Pons (tissue), 1 donor: ENCODE measurements around the gene GIGYF1.

Experiments
- DNase-seq: peaks from one replicate; pipeline ENCODE4 v3.0.0-alpha.2; 2016; ENCODE audit warnings: low spot score

The GIGYF1 gene

DNA sequence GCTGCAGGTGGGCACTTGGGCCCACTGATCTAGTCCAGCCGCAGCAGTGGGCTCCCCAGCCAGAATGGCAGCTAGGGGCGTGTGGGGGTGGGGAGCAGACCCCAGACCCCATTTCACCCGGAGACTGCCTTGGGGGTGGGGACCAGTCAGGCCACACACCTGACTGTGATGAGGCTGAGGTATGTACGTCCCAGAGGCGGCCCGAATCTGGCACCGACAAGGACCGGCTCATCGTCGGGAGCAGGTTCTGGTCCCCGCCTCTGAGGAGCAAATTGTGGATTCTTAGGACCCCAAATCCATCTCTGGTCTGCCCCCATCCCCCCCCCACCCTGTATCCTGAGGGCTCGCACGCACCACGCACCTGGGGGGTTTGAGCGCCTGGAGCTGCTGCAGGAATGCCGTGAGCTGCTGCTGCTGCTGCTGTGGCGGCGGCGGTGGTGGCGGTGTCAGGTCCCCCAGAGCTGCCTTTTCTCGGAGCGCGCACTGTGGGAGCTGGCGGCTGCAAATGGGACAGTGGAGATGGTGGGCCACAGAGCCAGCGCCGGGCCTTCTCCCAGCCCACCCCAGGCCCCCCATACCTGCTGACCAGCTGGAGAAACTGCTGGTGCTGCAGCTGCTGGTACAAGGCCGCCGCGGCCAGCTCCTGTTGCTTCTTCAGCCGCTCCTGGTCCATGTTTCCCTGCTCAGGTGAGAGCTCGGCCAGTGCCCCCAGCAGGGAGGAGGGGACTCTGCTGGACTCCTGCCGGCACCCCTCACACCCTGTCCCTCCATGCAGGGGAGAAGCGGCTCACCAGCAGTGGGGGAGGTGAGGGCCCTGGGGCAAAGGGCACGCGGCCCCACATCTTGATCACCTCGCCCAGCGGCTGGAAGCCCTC, 10.2 kb downstream of the GIGYF1 start:
- DNase-seq: no peak

DNA sequence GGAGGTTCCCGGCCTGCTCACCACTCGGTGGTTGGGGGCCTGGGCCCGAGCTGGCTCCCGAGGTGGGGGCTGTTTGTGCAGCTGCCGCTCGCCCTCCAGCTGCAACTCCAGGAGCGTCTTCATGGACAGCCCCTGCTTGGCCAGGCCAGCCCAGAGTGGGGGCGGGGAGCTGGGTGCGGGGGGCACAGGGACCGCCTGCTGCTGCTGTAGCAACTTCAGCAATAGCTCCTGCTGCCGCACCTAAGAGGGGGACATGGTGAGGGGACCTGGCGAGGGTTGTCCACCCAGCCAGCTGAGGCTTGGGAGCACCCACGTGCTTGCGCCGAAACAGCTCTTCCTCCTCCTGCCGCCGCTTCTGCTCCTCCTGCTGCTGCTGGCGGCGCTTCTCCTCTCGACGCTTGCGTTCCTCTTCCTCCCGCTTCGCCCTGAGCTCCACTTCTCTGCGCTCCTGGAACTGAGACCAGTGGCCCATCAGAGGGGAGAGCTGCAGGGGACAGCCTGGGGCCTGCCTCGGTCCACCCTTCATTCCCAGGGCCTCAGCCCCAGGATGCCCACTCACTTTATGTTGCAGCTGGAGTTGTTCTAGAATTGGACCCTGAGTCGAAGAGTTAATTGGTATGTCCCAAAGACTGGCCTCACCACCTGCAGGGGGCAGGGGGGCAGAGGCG, 10.9 kb downstream of the GIGYF1 start:
- no peak for DNase-seq

DNA sequence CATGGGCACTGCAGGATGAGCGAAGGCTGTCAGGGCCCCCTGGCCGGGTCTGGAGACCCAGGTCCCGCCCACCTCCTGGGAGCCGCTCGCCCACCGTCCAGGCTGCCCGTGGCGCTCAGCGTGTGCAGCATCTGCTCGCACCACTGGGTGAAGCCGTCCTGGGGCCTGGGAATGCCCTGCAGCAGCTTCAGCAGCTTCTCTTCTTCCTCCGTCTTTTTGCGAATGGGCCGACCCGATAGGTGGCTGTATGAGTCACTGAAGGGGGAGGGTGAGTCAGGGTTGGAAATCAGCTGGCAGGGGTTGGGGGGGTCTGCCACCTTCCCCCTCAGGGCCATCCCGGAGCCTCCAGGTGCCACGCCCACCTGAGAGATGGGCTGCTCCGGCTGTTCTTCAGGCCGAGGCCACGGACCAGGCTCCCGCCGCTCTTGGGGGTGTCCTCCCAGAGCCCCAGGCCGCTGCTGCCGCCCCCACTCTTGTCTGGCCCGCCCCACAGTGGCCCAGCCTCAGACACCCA, 11.8 kb downstream of the GIGYF1 start:
- no peak for DNase-seq

DNA sequence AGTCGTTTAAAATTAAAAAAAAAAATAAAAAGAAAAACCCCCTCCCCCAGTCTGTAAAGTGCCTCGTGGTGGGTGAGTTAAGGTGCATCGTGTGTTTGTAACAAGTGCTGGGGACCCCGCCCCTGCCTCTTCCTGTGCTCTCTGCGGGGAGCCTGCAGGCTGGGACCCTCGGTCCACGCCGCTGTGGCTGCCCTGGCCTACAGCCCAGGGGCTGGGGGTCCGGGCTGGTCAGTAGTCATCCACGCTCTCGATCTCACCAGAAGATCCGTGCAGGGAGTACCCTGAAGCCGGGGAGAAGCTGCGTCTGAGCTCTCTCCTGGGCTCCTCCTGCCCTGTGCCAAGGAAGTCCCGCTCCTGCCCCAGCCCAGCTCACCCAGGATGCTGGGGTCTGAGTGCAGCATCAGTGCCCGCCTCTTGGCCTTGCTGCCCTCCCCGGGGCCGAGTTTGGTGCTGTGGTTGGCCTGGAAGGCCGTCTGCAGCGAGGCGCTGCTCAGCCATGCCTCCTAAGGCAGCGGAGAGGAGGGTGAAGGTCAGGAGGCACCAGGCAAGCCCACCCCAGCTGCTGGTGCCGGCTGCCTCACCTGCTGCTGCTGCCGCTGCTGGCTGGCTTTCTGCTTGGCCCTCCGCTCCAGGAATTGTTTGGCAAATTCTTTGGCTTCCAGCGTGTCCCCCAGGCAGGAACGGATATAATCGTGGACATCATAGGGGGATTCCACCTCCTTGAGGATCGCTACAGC, 12.4 kb downstream of the GIGYF1 start:
- DNase-seq: no peak

DNA sequence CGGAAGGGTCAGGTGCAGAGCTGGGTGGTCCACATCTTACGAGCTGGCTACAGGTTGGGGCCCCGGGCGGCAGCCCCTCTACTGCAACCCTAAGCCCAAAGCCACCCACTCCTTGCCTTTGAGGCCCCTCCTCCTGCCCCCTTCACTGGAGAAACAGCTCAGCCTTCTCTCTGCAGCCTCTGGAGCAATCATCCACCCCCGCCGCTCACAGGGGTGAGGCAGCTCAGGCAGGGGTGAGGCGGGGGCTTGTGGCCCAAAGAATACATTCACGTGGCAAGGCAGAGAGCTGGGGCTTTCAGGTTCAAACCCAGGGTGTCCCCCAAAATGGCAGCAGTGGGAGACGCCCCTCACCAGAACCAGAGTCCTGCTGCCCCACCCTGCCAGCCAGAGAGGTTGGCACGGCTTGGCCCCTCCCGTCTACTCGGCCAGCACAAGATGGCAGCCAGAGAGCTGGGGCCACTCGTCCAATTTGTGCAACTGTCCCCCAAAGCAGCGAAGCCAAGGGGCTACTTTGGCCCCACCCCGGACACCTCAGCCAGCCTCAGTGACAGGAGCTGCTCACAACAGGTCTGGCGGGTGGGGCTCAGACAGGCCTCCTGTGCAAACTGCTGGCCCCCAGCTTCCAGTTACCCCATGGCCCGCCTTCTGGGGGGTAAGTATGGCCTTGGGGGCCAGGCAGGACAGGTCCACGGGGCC, 13.3 kb downstream of the GIGYF1 start:
- DNase-seq: no peak

DNA sequence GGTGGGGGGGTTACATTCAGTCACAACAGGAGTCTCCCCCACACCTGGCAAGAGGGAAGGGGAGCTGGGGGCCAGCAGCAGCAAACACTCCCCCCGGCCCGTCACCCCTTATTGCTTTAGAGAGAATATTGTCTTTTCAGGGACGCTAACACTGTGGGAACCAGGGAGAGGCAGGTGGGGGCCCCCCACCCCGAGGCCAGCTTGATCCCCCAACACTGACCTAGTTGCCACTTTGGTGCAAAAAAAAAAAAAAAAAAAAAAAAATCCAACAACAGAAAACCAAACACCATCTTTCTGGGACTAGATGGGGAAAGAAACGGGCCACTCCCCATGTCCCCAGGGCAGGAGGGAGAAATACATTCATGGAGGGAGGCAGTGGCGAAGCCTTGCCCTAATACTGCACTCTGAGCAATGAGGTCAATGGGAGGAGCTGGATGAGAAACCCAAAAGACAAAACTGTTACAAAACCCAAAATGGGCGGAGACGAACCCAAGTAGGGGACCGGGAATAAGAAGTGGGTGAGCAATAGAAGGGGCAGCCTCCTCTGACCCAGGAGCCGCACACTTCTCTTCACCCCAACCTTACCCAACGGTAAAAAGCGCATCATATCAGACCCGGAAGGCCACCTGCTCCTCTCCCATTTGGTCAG, 14.0 kb downstream of the GIGYF1 start:
- DNase-seq: no peak

DNA sequence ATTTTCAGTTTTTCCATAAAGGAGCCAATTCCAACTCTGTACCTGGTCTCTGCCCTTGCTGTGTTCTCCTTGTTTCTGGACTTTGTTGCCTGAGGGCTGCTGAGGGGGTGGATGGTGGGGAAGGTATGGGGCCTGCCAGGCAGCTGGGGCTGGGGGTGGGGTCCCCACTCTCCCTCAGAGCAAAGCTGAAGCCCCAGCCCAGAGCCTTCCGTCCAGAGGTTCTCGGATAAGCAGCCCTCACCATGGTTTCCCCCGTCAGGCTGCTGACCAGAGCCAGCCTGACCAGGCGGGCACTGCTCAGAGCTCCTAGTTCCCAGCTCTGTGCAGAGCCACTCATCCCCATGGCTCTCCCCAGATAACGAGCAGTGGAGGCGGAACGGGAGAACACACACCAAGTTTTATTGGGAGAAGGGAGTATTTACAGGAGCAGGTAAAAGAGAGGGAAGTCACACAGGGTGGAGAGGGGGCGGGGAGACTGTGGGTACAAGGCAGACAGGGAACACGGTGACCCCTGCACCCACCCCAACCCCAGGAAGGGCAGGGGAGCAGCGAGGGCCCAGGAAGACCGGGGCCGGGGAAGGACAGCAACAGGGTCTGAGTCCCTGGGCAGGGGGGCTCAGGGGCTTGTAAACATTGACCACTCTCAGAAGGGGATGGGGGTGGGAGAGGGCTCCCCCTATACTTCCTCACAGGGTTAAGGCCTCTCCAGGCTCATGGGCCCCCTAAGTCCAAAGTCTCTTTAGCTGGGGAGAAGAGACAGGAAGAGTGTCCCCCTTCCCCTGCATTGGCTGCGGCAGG, 14.7 kb downstream of the GIGYF1 start:
- no peak for DNase-seq

DNA sequence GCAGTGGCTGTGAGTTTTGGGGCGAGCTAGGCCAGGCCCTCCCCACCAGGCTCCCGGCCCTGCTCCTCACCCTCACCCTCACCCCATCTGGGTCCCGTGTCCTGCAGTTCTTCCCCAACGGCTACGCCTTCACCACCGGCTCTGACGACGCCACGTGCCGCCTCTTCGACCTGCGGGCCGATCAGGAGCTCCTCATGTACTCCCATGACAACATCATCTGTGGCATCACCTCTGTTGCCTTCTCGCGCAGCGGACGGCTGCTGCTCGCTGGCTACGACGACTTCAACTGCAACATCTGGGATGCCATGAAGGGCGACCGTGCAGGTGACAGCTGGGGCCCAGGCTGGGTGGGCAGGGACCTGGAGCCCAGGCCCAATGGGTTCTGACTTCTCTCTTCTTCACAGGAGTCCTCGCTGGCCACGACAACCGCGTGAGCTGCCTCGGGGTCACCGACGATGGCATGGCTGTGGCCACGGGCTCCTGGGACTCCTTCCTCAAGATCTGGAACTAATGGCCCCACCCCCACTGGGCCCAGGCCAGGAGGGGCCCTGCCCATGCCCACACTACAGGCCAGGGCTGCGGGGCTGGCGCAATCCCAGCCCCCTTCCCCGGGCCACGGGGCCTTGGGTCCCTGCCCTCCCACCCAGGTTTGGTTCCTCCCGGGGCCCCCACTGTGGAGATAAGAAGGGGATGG, 15.6 kb downstream of the GIGYF1 start:
- no peak for DNase-seq

DNA sequence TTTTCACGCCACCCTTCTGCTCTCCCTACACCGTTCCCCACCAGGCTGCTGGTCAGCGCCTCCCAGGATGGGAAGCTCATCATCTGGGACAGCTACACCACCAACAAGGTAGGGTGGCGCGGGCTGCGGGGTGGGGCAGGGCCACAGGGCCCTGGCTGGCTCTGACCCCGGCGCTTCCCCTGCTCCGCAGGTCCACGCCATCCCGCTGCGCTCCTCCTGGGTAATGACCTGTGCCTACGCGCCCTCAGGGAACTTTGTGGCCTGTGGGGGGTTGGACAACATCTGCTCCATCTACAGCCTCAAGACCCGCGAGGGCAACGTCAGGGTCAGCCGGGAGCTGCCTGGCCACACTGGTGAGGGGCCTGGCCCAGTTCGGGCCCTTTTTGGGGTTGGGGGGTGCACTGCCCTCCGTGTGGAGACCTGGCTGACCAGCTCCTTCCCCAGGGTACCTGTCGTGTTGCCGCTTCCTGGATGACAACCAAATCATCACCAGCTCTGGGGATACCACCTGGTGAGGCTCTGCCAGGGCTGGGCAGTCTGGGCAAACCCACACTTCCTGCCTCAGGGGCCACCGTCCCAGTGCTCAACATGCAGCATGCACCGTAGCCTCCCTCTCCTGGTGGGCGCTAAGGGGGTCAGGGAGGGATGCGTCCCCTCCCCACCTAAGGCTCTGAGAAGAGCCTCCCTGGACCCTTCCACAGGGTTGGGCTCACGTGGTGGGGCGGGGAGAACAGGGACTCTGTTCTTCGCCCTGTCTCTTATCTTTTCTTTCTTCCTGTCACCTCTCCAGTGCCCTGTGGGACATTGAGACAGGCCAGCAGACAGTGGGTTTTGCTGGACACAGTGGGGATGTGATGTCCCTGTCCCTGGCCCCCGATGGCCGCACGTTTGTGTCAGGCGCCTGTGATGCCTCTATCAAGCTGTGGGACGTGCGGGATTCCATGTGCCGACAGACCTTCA, 16.5 kb downstream of the GIGYF1 start:
- no peak for DNase-seq

DNA sequence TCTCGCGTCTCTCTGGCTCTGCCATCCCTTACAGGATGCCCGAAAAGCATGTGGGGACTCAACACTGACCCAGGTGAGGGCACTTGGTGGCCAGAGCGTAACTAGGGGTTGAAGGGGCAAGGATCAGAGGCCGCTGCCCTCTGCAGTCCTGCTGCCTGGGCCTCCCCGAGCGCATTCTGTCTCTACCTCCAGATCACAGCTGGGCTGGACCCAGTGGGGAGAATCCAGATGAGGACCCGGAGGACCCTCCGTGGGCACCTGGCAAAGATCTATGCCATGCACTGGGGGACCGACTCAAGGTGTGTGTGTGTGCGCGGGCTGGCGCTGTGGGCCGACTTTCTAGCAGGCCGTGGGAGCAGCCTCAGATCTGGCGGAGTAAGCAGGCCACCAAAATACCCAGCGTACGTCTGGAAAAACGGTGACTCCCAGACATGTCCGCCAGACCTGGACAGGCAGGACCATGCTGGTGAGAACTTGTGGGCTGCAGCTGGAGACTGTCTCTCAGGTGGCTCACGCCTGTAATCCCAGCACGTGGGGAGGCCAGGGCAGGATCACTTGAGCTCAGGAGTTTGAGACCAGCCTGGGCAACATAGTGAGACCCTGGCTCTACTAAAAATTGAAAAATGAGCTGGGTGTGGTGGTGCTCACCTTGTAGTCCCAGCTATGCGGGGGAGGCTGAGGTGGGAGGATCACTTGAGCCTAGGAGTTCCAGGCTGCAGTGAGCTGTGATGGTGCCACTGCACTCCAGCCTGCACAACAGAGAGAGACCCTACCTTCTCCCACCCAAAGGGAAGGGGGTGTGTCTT, 17.3 kb downstream of the GIGYF1 start:
- no peak for DNase-seq

DNA sequence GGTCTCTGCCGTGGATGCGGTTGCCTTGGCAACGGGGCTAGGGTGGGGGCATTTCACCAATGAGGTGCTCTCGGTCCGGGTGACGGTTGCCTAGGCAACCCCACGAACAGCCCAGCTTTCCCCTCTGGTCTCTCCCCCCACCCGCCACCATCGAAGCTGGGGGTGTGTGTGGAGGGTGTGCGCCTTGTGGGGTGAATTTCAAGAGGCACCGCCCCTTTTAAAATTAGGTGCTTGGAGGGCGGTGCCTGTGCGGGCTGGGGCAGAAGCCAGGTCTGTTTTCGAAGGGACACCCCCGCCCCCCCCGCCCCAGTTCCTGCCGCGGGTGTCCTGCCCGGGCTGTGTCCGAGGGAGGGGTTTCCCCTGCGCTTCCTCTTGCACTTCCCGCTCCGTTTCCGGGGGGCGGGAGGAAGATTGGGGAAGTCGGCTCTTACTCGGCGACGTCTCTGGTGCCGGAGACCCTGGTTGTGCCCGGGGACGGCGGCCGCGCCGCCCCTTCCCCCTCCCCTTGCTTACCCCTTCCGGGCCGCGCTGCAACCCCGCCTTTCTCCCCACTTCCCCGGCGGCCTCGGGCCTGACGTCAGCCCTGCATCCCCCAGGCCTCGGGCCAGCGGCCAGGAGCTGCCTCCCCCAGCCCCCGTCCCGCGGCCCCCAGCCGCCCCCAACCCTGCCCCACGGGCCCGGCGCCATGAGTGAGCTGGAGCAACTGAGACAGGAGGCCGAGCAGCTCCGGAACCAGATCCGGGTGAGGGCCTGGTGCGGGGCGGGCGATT, 18.3 kb downstream of the GIGYF1 start:
- DNase-seq: peak; percentile 61

DNA sequence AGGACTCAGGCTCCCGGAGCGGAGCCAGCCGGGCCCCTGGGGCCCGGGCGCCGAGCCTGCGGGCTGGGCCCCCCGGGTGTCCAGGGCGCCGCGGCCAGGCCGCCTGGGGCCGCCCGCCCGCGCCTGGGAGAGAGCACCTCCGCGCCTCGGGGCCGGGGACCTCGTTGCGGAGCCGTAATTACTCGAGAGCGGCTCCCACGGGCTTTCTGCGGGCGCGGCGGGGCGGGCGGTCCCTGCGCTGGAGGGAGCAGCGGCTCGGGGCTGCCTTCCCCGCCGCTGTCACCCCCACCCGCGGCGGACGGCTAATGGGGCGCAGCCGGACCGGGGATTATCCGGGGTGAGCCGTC, 19.0 kb downstream of the GIGYF1 start:
- DNase-seq: no peak

DNA sequence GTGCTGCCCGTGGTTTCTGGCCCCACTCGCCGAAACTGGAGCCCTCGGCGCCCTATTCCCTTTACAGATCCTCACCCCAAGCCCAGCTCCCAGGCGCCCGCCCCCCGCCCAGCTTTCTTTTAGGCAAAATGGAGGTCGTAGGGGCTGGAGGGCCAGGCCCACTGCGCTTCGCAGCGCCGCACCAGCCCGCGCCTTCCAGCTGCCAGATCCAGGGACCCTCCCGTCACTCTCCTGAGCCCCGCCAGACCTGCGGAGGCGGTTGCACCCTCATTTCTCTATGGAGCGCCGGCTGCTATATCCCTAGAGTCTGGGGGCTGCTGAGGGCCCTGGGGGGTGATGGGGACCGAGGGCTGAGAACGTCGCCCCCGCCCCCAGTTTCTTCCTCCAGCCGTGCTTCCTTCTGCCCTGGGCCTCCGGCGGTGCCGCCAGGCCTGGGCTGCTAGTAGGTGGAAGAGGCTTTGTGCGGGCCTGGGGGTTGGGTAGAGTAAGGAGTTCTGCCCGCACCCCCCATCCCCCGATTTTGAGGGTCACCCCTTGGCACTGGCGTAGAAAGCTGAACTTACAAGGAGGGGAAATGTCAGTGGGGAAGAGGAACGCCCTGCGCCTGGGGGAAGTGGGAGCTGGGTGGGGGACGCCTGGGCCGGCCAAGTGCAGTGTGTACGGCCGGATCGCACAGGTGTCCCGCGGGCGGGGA, 19.5 kb downstream of the GIGYF1 start:
- no peak for DNase-seq

DNA sequence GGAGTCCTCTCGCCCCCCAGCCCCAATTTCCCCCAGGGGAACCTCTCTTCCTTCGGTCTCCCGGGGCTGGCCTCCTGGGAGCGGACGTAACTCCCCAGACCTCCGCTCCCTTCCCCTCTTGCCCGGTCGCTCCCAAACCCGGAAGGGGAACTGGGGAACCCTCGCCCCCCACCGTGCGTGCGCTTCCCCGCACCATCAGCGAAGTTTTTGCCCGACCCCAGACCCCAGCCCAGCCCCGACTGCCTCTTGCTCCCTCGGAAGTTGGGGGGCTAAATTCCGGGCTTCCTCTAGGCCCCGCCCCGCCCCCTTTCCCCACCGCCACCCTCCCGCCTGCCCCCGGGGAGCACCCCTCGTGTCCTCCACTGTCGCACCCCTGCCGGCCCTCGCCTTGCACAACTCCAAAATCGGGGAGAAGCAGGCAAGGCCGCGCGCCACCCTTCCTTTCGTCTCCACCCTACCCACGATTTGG, 20.1 kb downstream of the GIGYF1 start:
- no peak for DNase-seq

DNA sequence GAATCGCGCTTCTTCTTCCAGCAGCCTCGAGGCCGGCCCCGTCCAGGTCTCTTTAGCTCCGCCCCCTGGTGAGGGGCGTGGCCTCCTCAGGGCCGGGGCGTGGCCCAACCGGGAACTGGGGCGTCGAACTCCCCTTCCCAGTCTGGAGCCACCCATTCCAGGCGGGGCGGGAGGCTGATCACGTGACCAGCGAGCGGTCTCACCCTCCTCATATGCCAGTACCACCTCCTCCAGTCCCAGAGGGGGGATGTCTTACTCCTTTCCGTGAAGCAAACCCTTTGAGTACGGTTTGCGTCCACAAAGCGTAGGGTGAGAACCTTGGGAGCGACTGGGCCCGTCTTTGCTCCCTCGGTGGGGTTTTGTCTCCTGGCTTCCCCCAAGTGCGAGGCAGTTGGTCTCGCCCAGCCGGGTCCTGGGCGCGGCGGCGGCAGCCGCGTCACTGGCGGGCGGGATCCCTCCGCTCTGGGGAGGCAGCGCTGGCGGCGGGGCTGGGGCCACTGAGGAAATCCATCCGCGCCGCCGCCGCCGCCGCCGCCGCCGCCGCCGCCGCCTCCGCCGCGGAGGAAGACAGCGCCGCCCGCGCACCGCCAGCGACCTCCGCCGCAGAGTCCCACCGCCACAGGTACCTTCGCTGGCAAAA, 20.6 kb downstream of the GIGYF1 start, which contains the start of gene GNB2:
TSS of gene GNB2 (plus strand) at position 439 of the 640 bp plus-strand sequence. CDS start 2,526 bp downstream, outside the sequence.
- peak; percentile 99 for DNase-seq
